K562 (cell line): ENCODE data around the gene CCDC9B. TPM values are rescaled to one million over a fixed set of nuclear protein-coding genes. Genes with fewer than 3 reads are reported as not detected.
A peak's percentile ranks its signal among the peaks of the same experiment; 100 is the strongest.

Experiments used
- BCLAF1 ChIP-seq, 2 experiments: fragments of 450-650 bp in 1 of 2; IDR thresholded peaks; 2 replicates each; pipeline ENCODE4 v1.6.1; 2011 to 2017; ENCODE audit warnings: low read depth in 2 of 2, antibody characterized with exemption in 1 of 2, borderline replicate concordance in 1 of 2, low read length in 1 of 2, mild to moderate bottlenecking in 1 of 2, mixed read lengths in 1 of 2; ENCODE audit not compliant: control insufficient read depth in 1 of 2
- CCNT2 ChIP-seq: IDR thresholded peaks from 2 replicates; pipeline ENCODE4 v1.6.1; 2011; ENCODE audit warnings: borderline replicate concordance, low read depth, mild to moderate bottlenecking, moderate library complexity, mixed read lengths, low read length; ENCODE audit not compliant: insufficient read length; ENCODE audit errors: extremely low read depth
- IFI16 ChIP-seq: fragments of 250-450 bp; sonication (Bioruptor Pico); IDR thresholded peaks from 2 replicates; pipeline ENCODE4 v2.1.2; 2022; ENCODE audit warnings: mild to moderate bottlenecking, inconsistent platforms
- L3MBTL2 ChIP-seq: fragments of 450-650 bp; IDR thresholded peaks from 2 replicates; pipeline ENCODE4 v1.6.1; 2016; ENCODE audit warnings: mild to moderate bottlenecking, moderate library complexity
- NRF1 ChIP-seq, 2 experiments: fragments of 450-650 bp; IDR thresholded peaks in 1 of 2; conservative IDR thresholded peaks in 1 of 2; 2 replicates each; pipeline ENCODE4 v1.6.1; 2014; ENCODE audit warnings: mild to moderate bottlenecking in 2 of 2
- TFAP4 ChIP-seq: sonication (generic); formaldehyde crosslinking; IDR thresholded peaks from 2 replicates; pipeline ENCODE4 v1.8.0; 2022; ENCODE audit warnings: missing genetic modification reagents, mild to moderate bottlenecking, moderate library complexity, borderline replicate concordance
- ZFX ChIP-seq: sonication (generic); formaldehyde crosslinking; IDR thresholded peaks from 2 replicates; pipeline ENCODE4 v1.8.0; 2022; ENCODE audit warnings: mild to moderate bottlenecking, missing genetic modification reagents, moderate library complexity
- ZNF232 ChIP-seq: sonication (generic); formaldehyde crosslinking; IDR thresholded peaks from 2 replicates; pipeline ENCODE4 v1.8.0; 2022; ENCODE audit warnings: mild to moderate bottlenecking, missing genetic modification reagents
- ZNF431 ChIP-seq: sonication (generic); formaldehyde crosslinking; IDR thresholded peaks from 2 replicates; pipeline ENCODE4 v1.8.0; 2022; ENCODE audit warnings: mild to moderate bottlenecking, missing genetic modification reagents
- ZNF512 ChIP-seq: IDR thresholded peaks from 2 replicates; pipeline ENCODE4 v1.6.1; 2016; ENCODE audit warnings: missing genetic modification characterization, missing compliant biosample characterization
- polyA plus RNA-seq, 8 experiments: library from polyadenylated mRNA; depleted of rRNA in 4 of 8; stranded (reverse) in 5 of 8; unstranded in 3 of 8; fragments of >200 nt; fragmentation: Nextera tagmentation in 2 of 8; fragmentation: Illumina TruSeq in 1 of 8; extraction: Ambion mirVana in 2 of 8; extraction: Trizol in 1 of 8; gene quantifications; 2 replicates each; pipeline versions ENCODE4 v1.2.1 to v1.2.3, GENCODE V29; 2011 to 2014; ENCODE audit warnings: inconsistent platforms in 1 of 8, missing spikeins in 1 of 8
- total RNA-seq, 7 experiments: library from RNA; depleted of rRNA in 6 of 7; stranded (reverse); fragments of >200 nt in 6 of 7; fragmentation: Illumina TruSeq in 2 of 7; extraction: Trizol in 2 of 7; gene quantifications; 2 replicates each; pipeline versions ENCODE4 v1.2.1 to v1.2.3, GENCODE V29; 2011 to 2021; ENCODE audit warnings: low replicate concordance in 1 of 7
- TF ChIP-seq, protein P1 (sequence below): sonication (generic); formaldehyde crosslinking; IDR thresholded peaks from 2 replicates; pipeline ENCODE4 v1.8.1; 2023; ENCODE audit warnings: mild to moderate bottlenecking, missing genetic modification reagents
- TF ChIP-seq, protein P2 (sequence below), 2 experiments: IDR thresholded peaks; 2 replicates each; pipeline ENCODE4 v1.6.1; 2011; ENCODE audit warnings: borderline replicate concordance in 1 of 2, control low read depth in 1 of 2, low read depth in 1 of 2, low read length in 1 of 2, mild to moderate bottlenecking in 1 of 2, mixed read lengths in 1 of 2, moderate library complexity in 1 of 2; ENCODE audit not compliant: insufficient read depth in 1 of 2, insufficient read length in 1 of 2, poor library complexity in 1 of 2, severe bottlenecking in 1 of 2; ENCODE audit errors: extremely low read depth in 1 of 2
- TF ChIP-seq, protein P3 (sequence below): sonication (generic); formaldehyde crosslinking; IDR thresholded peaks from 2 replicates; pipeline ENCODE4 v1.5.0; 2020; ENCODE audit warnings: missing genetic modification reagents
- TF ChIP-seq, protein P4 (sequence below): sonication (generic); formaldehyde crosslinking; IDR thresholded peaks from 2 replicates; pipeline ENCODE4 v1.9.0; 2022; ENCODE audit warnings: mild to moderate bottlenecking, missing genetic modification reagents

CCDC9B gene
- total and polyA plus RNA-seq, 9 of the 15 experiments (the other 6 are each of a cell fraction or from before 2014, with no cell fraction given), result 0.01 to 0.47 (median 0.15) TPM; not detected in 1

DNA sequence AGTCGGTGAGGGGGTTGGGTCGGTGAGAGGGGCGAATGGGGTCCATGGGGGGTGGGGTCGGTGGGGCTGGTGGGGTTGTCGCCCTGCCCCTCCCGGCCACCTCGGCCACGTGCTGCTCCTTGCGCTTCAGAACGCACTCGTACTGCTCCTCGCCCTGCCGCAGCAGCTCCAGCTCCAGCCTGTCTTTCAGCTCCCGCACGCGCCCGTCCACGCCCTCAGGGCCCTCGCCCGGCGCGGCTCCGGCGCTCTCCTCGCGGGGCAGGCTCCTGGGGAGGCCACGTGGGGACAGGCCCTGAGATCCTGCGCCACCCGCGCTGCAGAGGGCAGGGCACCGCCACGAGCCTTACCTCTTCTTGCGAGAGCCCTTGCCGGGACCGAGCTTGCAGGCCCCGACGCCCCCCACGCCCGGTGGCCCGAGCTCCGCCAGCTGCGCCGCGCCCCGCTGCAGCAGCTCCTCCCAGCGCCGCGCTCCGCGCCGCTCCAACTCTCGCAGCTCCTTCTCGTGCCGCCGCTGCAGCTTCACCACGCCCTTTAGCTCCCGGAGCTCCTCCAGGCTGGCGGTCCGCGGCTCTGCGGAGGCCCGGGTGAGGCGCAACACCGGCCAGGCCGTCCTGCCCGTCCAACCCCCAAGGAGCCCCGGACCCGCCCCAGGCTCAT lies 49.7 kb downstream of the CCDC9B start (continued):
- TF ChIP-seq ZNF512 (tag), result no peak
- TF ChIP-seq BCLAF1 (IDR thresholded peaks at IDR 0.05; ENCODE audit: borderline replicate concordance in 1 of 2, control insufficient read depth in 1 of 2, low read depth in 2 of 2, low read length in 1 of 2), result no peak
- peak; percentile 62; the same call in 1 of the 2 replicates for TF ChIP-seq TFAP4
- peak; percentile 97 for TF ChIP-seq L3MBTL2
- TF ChIP-seq ZFX (CRISPR knock-in tag), result peak; percentile 88
- TF ChIP-seq, protein P1, sequence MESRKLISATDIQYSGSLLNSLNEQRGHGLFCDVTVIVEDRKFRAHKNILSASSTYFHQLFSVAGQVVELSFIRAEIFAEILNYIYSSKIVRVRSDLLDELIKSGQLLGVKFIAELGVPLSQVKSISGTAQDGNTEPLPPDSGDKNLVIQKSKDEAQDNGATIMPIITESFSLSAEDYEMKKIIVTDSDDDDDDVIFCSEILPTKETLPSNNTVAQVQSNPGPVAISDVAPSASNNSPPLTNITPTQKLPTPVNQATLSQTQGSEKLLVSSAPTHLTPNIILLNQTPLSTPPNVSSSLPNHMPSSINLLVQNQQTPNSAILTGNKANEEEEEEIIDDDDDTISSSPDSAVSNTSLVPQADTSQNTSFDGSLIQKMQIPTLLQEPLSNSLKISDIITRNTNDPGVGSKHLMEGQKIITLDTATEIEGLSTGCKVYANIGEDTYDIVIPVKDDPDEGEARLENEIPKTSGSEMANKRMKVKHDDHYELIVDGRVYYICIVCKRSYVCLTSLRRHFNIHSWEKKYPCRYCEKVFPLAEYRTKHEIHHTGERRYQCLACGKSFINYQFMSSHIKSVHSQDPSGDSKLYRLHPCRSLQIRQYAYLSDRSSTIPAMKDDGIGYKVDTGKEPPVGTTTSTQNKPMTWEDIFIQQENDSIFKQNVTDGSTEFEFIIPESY (CRISPR knock-in tag), result peak; percentile 90
- peak; percentile 18; the same call in 1 of the 2 replicates for TF ChIP-seq ZNF232
- TF ChIP-seq, protein P2, sequence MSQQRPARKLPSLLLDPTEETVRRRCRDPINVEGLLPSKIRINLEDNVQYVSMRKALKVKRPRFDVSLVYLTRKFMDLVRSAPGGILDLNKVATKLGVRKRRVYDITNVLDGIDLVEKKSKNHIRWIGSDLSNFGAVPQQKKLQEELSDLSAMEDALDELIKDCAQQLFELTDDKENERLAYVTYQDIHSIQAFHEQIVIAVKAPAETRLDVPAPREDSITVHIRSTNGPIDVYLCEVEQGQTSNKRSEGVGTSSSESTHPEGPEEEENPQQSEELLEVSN (IDR thresholded peaks at IDR 0.05; ENCODE audit: borderline replicate concordance in 1 of 2, extremely low read depth in 1 of 2, insufficient read depth in 1 of 2, insufficient read length in 1 of 2, low read depth in 1 of 2, low read length in 1 of 2, poor library complexity in 1 of 2, severe bottlenecking in 1 of 2), result peak; percentile 84 to 87
- TF ChIP-seq, protein P3, sequence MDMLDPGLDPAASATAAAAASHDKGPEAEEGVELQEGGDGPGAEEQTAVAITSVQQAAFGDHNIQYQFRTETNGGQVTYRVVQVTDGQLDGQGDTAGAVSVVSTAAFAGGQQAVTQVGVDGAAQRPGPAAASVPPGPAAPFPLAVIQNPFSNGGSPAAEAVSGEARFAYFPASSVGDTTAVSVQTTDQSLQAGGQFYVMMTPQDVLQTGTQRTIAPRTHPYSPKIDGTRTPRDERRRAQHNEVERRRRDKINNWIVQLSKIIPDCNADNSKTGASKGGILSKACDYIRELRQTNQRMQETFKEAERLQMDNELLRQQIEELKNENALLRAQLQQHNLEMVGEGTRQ (CRISPR knock-in tag), result 0 out of 2 replicates have a peak, but pooled peaks have one; percentile 27
- peak; percentile 42 for TF ChIP-seq CCNT2
- TF ChIP-seq, protein P4, sequence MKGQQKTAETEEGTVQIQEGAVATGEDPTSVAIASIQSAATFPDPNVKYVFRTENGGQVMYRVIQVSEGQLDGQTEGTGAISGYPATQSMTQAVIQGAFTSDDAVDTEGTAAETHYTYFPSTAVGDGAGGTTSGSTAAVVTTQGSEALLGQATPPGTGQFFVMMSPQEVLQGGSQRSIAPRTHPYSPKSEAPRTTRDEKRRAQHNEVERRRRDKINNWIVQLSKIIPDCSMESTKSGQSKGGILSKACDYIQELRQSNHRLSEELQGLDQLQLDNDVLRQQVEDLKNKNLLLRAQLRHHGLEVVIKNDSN, result peak; percentile 65
- peak; percentile 54; the same call in 1 of the 2 replicates for TF ChIP-seq ZNF431
- TF ChIP-seq NRF1 (conservative IDR thresholded peaks at IDR 0.05 in 1 of 2, IDR thresholded peaks at IDR 0.05 in 1 of 2), result peak; percentile 65 to 71; a peak in 3 of 4 replicates
- TF ChIP-seq IFI16, result no peak
